Heart left ventricle (tissue), 13 donors: Measurements from ENCODE around the gene SAPCD1.

Experiments
- CTCF ChIP-seq, 12 donors: fragments of 200-600 bp; sonication (generic) in 4 of 12; IDR thresholded peaks; one replicate each; pipeline versions ENCODE4 v1.5.0 to v1.8.0; 2018 to 2022; ENCODE audit warnings: antibody characterized with exemption in 12 of 12, mild to moderate bottlenecking in 5 of 12
- POLR2A ChIP-seq, 2 donors: fragments of 450-650 bp; IDR thresholded peaks; one replicate each; pipeline ENCODE4 v1.6.1; 2017; ENCODE audit warnings: antibody characterized with exemption in 2 of 2, mild to moderate bottlenecking in 2 of 2, moderate library complexity in 2 of 2
- donor health status: ischemic (EF 13 %, LVEDD 7.1; RV severe dilation, severe dysfunction).
- donor health status: DM: no; HTN: yes; CAD: no.
- donor health status: DM: no; HTN: no; CAD: no.
- donor health status: ischemic (EF 25% LVEDD 6.9; RV normal size, moderate dysfunction).
- donor health status: ischemic (EF 25% LVEDD 5.7; RV mildly dilated, moderate dysfunction).
- donor health status: ischemic (EF 35%, LVEDD 5.7; RV mildly dilated, moderate dysfunction).
- donor health status: nonischemic (EF 11% LVEDD 7.7; RV severe dilation, severe dysfunction).
- donor health status: DM: yes; HTN: yes; CAD: no.
- donor health status: PGD.
- donor health status: ischemic (EF 29% LVEDD 5.4; RV normal size, mild dysfunction).
- donor health status: nonischemic (EF 23%, LVEDD 6.1; RV moderate dilation, normal function).

GRCh38 chr6:31736768-31737314 is 25.6 kb upstream of the SAPCD1 start:
- TF ChIP-seq CTCF (IDR thresholded peaks at IDR 0.05) (no peak), POLR2A (IDR thresholded peaks at IDR 0.05) (no peak)
